IMR-90 (cell line): Measurements from ENCODE around the gene SCAF11.

ENCODE experiments used
- BHLHE40 ChIP-seq: fragments of 150-350 bp; IDR thresholded peaks from 2 replicates; pipeline ENCODE4 v1.6.1; 2016; ENCODE audit warnings: mild to moderate bottlenecking, low read depth, low read length
- CTCF ChIP-seq: conservative IDR thresholded peaks from 2 replicates; pipeline ENCODE4 v1.5.1; 2012; ENCODE audit warnings: mild to moderate bottlenecking, low read depth, low read length, improper control_type of control experiment
- MAFK ChIP-seq: IDR thresholded peaks from 2 replicates; pipeline ENCODE4 v1.6.1; 2012; ENCODE audit warnings: low read depth, low read length, improper control_type of control experiment
- POLR2A ChIP-seq: IDR thresholded peaks from 2 replicates; pipeline ENCODE4 v1.6.1; 2012; ENCODE audit warnings: mild to moderate bottlenecking, low read depth, low read length
- RAD21 ChIP-seq: IDR thresholded peaks from 2 replicates; pipeline ENCODE4 v1.6.1; 2012; ENCODE audit warnings: low read length, improper control_type of control experiment
- RCOR1 ChIP-seq: IDR thresholded peaks from 2 replicates; pipeline ENCODE4 v1.6.1; 2012; ENCODE audit warnings: mild to moderate bottlenecking, low read length, improper control_type of control experiment; ENCODE audit not compliant: insufficient replicate concordance
- RFX5 ChIP-seq: IDR thresholded peaks from 2 replicates; pipeline ENCODE4 v1.8.0; 2012; ENCODE audit warnings: low read depth, mild to moderate bottlenecking, low read length, moderate library complexity
- SMC3 ChIP-seq: fragments of 150-350 bp; IDR thresholded peaks from 2 replicates; pipeline ENCODE4 v1.6.1; 2016; ENCODE audit warnings: low read depth, mild to moderate bottlenecking, antibody characterized with exemption, low read length, moderate library complexity
- USF2 ChIP-seq: fragments of 150-350 bp; IDR thresholded peaks from 2 replicates; pipeline ENCODE4 v1.6.1; 2017; ENCODE audit warnings: mild to moderate bottlenecking, antibody characterized with exemption, low read length, low read depth

DNA sequence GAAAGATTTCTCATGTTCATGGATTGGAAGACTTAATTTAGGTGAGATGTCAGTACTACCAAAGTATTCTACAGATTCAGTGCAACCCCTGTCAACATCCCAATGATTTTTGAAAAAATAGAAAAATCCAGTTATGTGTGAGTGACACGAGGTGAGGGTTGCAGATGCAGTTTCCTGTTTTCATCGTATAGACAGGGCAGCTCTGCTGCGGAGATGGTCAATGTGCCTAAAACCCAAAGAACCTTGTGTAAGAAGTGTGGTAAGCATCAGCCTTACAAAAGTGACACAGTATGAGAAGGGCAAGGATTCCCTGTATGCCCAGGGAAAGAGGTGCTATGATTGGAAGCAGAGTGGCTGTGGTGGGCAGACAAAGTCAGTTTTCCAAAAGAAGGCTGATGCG is 94.4 kb downstream of the SCAF11 start:
- TF ChIP-seq POLR2A (no peak), RCOR1 (no peak), CTCF (no peak), MAFK (no peak), SMC3 (no peak), BHLHE40 (no peak), RAD21 (no peak), USF2 (no peak), RFX5 (no peak)
